Astrocyte (in vitro differentiated cells and primary cell): ENCODE measurements around the gene BRD7.

ENCODE experiments used
- EZH2 ChIP-seq: IDR thresholded peaks from 2 replicates; pipeline ENCODE4 v1.6.1; 2012; ENCODE audit warnings: mild to moderate bottlenecking, low read length, inconsistent platforms; ENCODE audit not compliant: insufficient read depth
- TF ChIP-seq, protein P1 (sequence below): IDR thresholded peaks from 2 replicates; pipeline ENCODE4 v1.5.1; 2011; ENCODE audit warnings: low read depth, mild to moderate bottlenecking, inconsistent platforms, low read length, moderate library complexity; ENCODE audit not compliant: insufficient read depth

DNA sequence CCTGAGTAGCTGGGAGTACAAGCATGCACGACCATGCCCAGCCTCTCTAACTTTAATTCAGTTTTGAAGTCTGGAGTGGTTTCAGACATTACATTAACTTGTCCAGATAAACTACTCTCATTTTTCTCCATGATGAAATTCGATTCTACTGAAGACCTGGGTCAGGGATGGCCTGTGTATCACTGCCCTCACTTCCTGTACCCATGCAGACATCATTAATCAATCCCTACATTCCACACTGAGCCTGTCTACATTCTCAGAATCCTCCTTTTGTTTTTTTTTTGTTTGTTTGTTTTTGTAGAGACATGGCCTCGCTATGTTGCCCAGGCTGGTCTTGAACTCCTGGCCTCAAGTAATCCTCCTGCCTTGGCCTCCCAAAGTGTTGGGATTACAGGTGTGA lies 79.9 kb downstream of the BRD7 start:
- TF ChIP-seq, protein P1, sequence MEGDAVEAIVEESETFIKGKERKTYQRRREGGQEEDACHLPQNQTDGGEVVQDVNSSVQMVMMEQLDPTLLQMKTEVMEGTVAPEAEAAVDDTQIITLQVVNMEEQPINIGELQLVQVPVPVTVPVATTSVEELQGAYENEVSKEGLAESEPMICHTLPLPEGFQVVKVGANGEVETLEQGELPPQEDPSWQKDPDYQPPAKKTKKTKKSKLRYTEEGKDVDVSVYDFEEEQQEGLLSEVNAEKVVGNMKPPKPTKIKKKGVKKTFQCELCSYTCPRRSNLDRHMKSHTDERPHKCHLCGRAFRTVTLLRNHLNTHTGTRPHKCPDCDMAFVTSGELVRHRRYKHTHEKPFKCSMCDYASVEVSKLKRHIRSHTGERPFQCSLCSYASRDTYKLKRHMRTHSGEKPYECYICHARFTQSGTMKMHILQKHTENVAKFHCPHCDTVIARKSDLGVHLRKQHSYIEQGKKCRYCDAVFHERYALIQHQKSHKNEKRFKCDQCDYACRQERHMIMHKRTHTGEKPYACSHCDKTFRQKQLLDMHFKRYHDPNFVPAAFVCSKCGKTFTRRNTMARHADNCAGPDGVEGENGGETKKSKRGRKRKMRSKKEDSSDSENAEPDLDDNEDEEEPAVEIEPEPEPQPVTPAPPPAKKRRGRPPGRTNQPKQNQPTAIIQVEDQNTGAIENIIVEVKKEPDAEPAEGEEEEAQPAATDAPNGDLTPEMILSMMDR: no peak
- no peak for TF ChIP-seq EZH2
